Ovary (tissue), 3 donors: Measurements from ENCODE around the gene IRF4.

Experiments used
- EP300 ChIP-seq: sonication (generic); formaldehyde crosslinking; IDR thresholded peaks from one replicate; pipeline ENCODE4 v1.6.1; 2017; ENCODE audit warnings: antibody characterized with exemption
- POLR2A ChIP-seq: fragments of 450-650 bp; IDR thresholded peaks from one replicate; pipeline ENCODE4 v1.6.1; 2017; ENCODE audit warnings: antibody characterized with exemption, mild to moderate bottlenecking, moderate library complexity
- TF ChIP-seq, protein P1 (sequence below), 3 donors: fragments of 450-650 bp in 2 of 3; fragments of 200-600 bp in 1 of 3; IDR thresholded peaks; one replicate each; pipeline versions ENCODE4 v1.5.1 to v1.8.0; 2016 to 2022; ENCODE audit warnings: antibody characterized with exemption in 3 of 3, mild to moderate bottlenecking in 1 of 3
- donor health status: DM: no; HTN: no; CAD: no.

DNA sequence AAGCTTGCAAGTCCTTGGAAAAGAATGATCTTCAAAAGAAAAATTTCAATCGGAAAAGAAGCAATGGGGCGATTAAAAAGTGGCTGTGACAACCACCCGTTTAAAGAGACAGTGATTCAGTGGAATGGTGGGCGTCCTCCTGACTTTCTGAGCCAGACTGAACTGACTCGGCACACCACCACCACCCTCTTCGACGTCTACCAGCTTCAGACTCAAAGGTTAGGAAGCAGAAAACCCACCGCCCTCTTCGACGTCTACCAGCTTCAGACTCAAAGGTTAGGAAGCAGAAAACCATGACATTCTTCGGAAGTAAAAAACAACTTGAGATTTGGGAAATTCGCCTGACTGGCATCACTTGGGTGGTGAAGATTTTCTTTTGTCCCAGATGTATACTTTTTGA is 28.3 kb upstream of the IRF4 start:
- TF ChIP-seq, protein P1, sequence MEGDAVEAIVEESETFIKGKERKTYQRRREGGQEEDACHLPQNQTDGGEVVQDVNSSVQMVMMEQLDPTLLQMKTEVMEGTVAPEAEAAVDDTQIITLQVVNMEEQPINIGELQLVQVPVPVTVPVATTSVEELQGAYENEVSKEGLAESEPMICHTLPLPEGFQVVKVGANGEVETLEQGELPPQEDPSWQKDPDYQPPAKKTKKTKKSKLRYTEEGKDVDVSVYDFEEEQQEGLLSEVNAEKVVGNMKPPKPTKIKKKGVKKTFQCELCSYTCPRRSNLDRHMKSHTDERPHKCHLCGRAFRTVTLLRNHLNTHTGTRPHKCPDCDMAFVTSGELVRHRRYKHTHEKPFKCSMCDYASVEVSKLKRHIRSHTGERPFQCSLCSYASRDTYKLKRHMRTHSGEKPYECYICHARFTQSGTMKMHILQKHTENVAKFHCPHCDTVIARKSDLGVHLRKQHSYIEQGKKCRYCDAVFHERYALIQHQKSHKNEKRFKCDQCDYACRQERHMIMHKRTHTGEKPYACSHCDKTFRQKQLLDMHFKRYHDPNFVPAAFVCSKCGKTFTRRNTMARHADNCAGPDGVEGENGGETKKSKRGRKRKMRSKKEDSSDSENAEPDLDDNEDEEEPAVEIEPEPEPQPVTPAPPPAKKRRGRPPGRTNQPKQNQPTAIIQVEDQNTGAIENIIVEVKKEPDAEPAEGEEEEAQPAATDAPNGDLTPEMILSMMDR (IDR thresholded peaks at IDR 0.05): no peak
- TF ChIP-seq POLR2A (no peak), EP300 (no peak)
